T-cell (primary cell): ENCODE results near the gene PABPN1. TPM values are rescaled to one million over a fixed set of nuclear protein-coding genes. Genes with fewer than 3 reads are reported as not detected.
A peak's percentile ranks its signal among the peaks of the same experiment; 100 is the strongest.

Source experiments
- ATAC-seq, 4 experiments: fragments of 200-7000 bp in 3 of 4; fragments of 150-1000 bp in 1 of 4; cut with Tn5 transposase; replicated peaks in 1 of 4; 1 replicate in 3 of 4; 2 replicates in 1 of 4; pipeline ENCODE4 v1.10.0; 2021; ENCODE audit warnings: moderate library complexity in 3 of 4, mild to moderate bottlenecking in 2 of 4, moderate number of reproducible peaks in 1 of 4
- CTCF ChIA-PET, 2 donors: fragments of 300-600 bp; sonication (Branson Sonifier 250); formaldehyde crosslinking; loops; one replicate each; lab custom pipeline; 2022; ENCODE audit warnings: antibody characterized with exemption in 2 of 2; lab: Charles Lee
- POLR2A ChIA-PET, 2 donors: fragments of 300-600 bp; sonication (Branson Sonifier 250); formaldehyde crosslinking; loops; one replicate each; lab custom pipeline; 2022; ENCODE audit warnings: antibody characterized with exemption in 2 of 2; lab: Charles Lee
- DNase-seq, 35 experiments: peaks; one replicate each; pipeline versions ENCODE4 v3.0.0 to v3.0.0-alpha.2; 2013 to 2023
- H3K27ac ChIP-seq: one replicate; pipeline ENCODE4 v1.5.1; 2013; ENCODE audit warnings: low read length
- H3K27me3 ChIP-seq, 2 experiments: replicated peaks in 1 of 2; 1 replicate in 1 of 2; 2 replicates in 1 of 2; pipeline versions ENCODE4 v1.6.1 to v1.7.0; 2013; ENCODE audit warnings: low read length in 1 of 2, mixed read lengths in 1 of 2; ENCODE audit not compliant: control insufficient read depth in 2 of 2, insufficient read depth in 2 of 2; ENCODE audit errors: extremely low read depth in 1 of 2
- H3K36me3 ChIP-seq, 2 donors: 1 replicate in 1 of 2; 2 replicates in 1 of 2; pipeline versions ENCODE4 v1.6.1 to v1.7.0; 2013; ENCODE audit warnings: low read length in 1 of 2; ENCODE audit not compliant: control insufficient read depth in 2 of 2, insufficient read depth in 1 of 2; ENCODE audit errors: extremely low read depth in 1 of 2
- H3K4me1 ChIP-seq, 2 experiments: 1 replicate in 1 of 2; 2 replicates in 1 of 2; pipeline versions ENCODE4 v1.6.1 to v1.7.0; 2013; ENCODE audit warnings: low read length in 2 of 2, mixed read lengths in 1 of 2; ENCODE audit not compliant: insufficient read depth in 2 of 2, control insufficient read depth in 1 of 2; ENCODE audit errors: extremely low read depth in 1 of 2
- H3K4me3 ChIP-seq, 2 donors: 1 replicate in 1 of 2; 2 replicates in 1 of 2; pipeline versions ENCODE4 v1.5.1 to v1.7.0; 2013; ENCODE audit warnings: mild to moderate bottlenecking in 2 of 2, low read length in 1 of 2, moderate library complexity in 1 of 2; ENCODE audit not compliant: control insufficient read depth in 1 of 2; ENCODE audit errors: extremely low read depth in 1 of 2
- H3K9me3 ChIP-seq: 2 replicates; pipeline ENCODE4 v1.7.0; 2013
- H3K27ac Mint-ChIP-seq, 2 donors: one replicate each; pipeline ENCODE4 v1.8.0; 2020 to 2021; ENCODE audit warnings: mild to moderate bottlenecking in 2 of 2, mixed read lengths in 2 of 2
- H3K27me3 Mint-ChIP-seq, 2 donors: one replicate each; pipeline ENCODE4 v1.8.0; 2021 to 2022; ENCODE audit warnings: mixed read lengths in 2 of 2
- H3K36me3 Mint-ChIP-seq: one replicate; pipeline ENCODE4 v1.8.0; 2021; ENCODE audit warnings: mixed read lengths
- H3K4me1 Mint-ChIP-seq, 3 donors: one replicate each; pipeline ENCODE4 v1.8.0; 2020 to 2022; ENCODE audit warnings: mixed read lengths in 3 of 3, mild to moderate bottlenecking in 1 of 3
- H3K4me3 Mint-ChIP-seq, 3 donors: one replicate each; pipeline ENCODE4 v1.8.0; 2020 to 2022; ENCODE audit warnings: mild to moderate bottlenecking in 3 of 3, mixed read lengths in 3 of 3, moderate library complexity in 3 of 3
- H3K9me3 Mint-ChIP-seq, 3 donors: one replicate each; pipeline ENCODE4 v1.8.0; 2020 to 2022; ENCODE audit warnings: mixed read lengths in 3 of 3
- WGBS: methylation state at CpG from one replicate; pipeline ENCODE4 v1.1.5; 2013; ENCODE audit warnings: missing lambda C conversion rate; ENCODE audit not compliant: insufficient coverage; 5-methylcytosine and 5-hydroxymethylcytosine counted together
- total RNA-seq, 35 experiments: library from RNA in 6 of 35; stranded (reverse) in 6 of 35; fragments of 120-200 nt in 1 of 35; gene quantifications; one replicate each; pipeline versions ENCODE4 v1.2.1 to v1.2.4 and lab custom pipeline; 2013 to 2026

Gene PABPN1
- total RNA-seq, 5 donors from 2014 or later (not counting 1 experiment from before 2014, with no cell fraction given), result 182 to 207 (median 186) TPM

- H3K9me3 Mint-ChIP-seq, result no peaks in the 10 kb centered on the region
- no peak within 1 kb of the TSS for H3K4me3 ChIP-seq
- H3K27ac ChIP-seq, result no peak within 1 kb of the TSS
- ATAC-seq, result no peak
- ChIA-PET CTCF (no interaction called here), POLR2A (no interaction called here)
- no peaks in the 10 kb centered on the region for H3K36me3 Mint-ChIP-seq
- no peaks in the 10 kb centered on the region for H3K9me3 ChIP-seq
- WGBS, result 75% methylated on average over 1 of the region's 2 CpGs
- DNase-seq, result no peak
- H3K27me3 ChIP-seq, result peaks cover 3 to 21% of the 10 kb centered on the region in 2 experiments
- H3K4me1 ChIP-seq, result no peaks in the 10 kb centered on the region
- no peak within 1 kb of the TSS for H3K27ac Mint-ChIP-seq
- H3K36me3 ChIP-seq, result no peaks in the 10 kb centered on the region
- H3K4me1 Mint-ChIP-seq, result no peaks in the 10 kb centered on the region
- no peak within 1 kb of the TSS for H3K4me3 Mint-ChIP-seq
- peaks cover 13 to 16% of the 10 kb centered on the region in 2 donors for H3K27me3 Mint-ChIP-seq
Measured at GRCh38 chr14:23372509-23372908, 51.3 kb downstream of the PABPN1 start, which contains the start of gene IL25. Gene IL25 (plus strand): TSS chr14:23372809.

- Histone ChIP-seq H3K4me1 (no peaks in the 10 kb centered on the region), H3K27ac (no peak overlapping the region), H3K36me3 (no peaks in the 10 kb centered on the region), H3K9me3 (no peaks in the 10 kb centered on the region), H3K4me3 (no peak overlapping the region), H3K27me3 (peaks cover under 1 to 20% of the 10 kb centered on the region in 2 experiments)
- no peak overlapping the region for H3K4me3 Mint-ChIP-seq
- no peaks in the 10 kb centered on the region for H3K36me3 Mint-ChIP-seq
- H3K27ac Mint-ChIP-seq, result no peak overlapping the region
- WGBS, result 100% methylated on average over 1 of the region's 3 CpGs
- DNase-seq (no peak), ATAC-seq (peak in 1 of 4 experiments; percentile 15)
- H3K9me3 Mint-ChIP-seq, result no peaks in the 10 kb centered on the region
- peaks cover 9 to 11% of the 10 kb centered on the region in 2 donors for H3K27me3 Mint-ChIP-seq
- no peaks in the 10 kb centered on the region for H3K4me1 Mint-ChIP-seq
- CTCF ChIA-PET, result interaction anchor here in 1 of 2 donors (0.6 kb wide), 1 partner anchor 47 kb away, joined by 3 read pairs; no protein-coding TSS in a partner anchor
- POLR2A ChIA-PET, result interaction anchor here in 1 of 2 donors (0.6 kb wide), 1 partner anchor 288 kb away, joined by 3 read pairs; no protein-coding TSS in a partner anchor
Measured at GRCh38 chr14:23373041-23373440, 51.8 kb downstream of the PABPN1 start.

Other genes starting within 250 kb of the PABPN1 start
- gene ACIN1, start 226.3 kb upstream of the PABPN1 start, total RNA-seq, result 100 to 1,000 TPM; 277 to 326 (median 290) TPM
- gene C14orf119, start 226.0 kb upstream of the PABPN1 start, total RNA-seq, result 10 to 100 TPM in 4 of 5 donors, 1 to 10 TPM in 1; 9.5 to 47.7 (median 43.6) TPM
- gene CIROP, start 216.5 kb upstream of the PABPN1 start, total RNA-seq, result not detected
- gene CEBPE, start 202.2 kb upstream of the PABPN1 start, total RNA-seq, result under 1 TPM; 0.33 to 0.82 (median 0.53) TPM
- 1 to 10 TPM in 4 of 5 donors, under 1 TPM in 1; 0.33 to 8.1 (median 5.9) TPM for gene SLC7A8, start 137.8 kb upstream of the PABPN1 start, total RNA-seq
- gene RNF212B, start 83.5 kb upstream of the PABPN1 start, total RNA-seq, result 1 to 10 TPM in 1 of 5 donors, not detected in 4; 1.1 TPM
- 10 to 100 TPM in 3 of 5 donors, 1 to 10 TPM in 2; 6.2 to 17.5 (median 15.1) TPM for gene HOMEZ, start 35.3 kb upstream of the PABPN1 start, total RNA-seq
- 10 to 100 TPM; 40.8 to 72.6 (median 68.2) TPM for gene PPP1R3E, start 18.6 kb upstream of the PABPN1 start, total RNA-seq
- 1 to 10 TPM; 1.9 to 4.6 (median 2.2) TPM for gene BCL2L2, start 14.6 kb upstream of the PABPN1 start, total RNA-seq
- 10 to 100 TPM; 12.0 to 19.0 (median 17.3) TPM for gene SLC22A17, start 31.4 kb downstream of the PABPN1 start, total RNA-seq
- gene EFS, start 43.7 kb downstream of the PABPN1 start, total RNA-seq, result under 1 TPM in 1 of 5 donors, not detected in 4; 0.15 TPM
- gene IL25, start 51.4 kb downstream of the PABPN1 start, total RNA-seq, result not detected
- not detected for gene CMTM5, start 55.6 kb downstream of the PABPN1 start, total RNA-seq
- gene MYH6, start 86.8 kb downstream of the PABPN1 start, total RNA-seq, result not detected
- gene MYH7, start 114.2 kb downstream of the PABPN1 start, total RNA-seq, result not detected
- gene NGDN, start 148.2 kb downstream of the PABPN1 start, total RNA-seq, result 100 to 1,000 TPM in 2 of 5 donors, 10 to 100 TPM in 3; 56.5 to 121 (median 63.7) TPM
- 1 to 10 TPM in 1 of 5 donors, under 1 TPM in 4; 0.15 to 1.3 (median 0.44) TPM for gene ZFHX2, start 230.3 kb downstream of the PABPN1 start, total RNA-seq
- 10 to 100 TPM; 13.3 to 26.4 (median 20.5) TPM for gene THTPA, start 234.8 kb downstream of the PABPN1 start, total RNA-seq
- 100 to 1,000 TPM; 321 to 526 (median 484) TPM for gene AP1G2, start 246.3 kb downstream of the PABPN1 start, total RNA-seq